ENCODE results near the gene SP4. TPM values are rescaled to one million over a fixed set of nuclear protein-coding genes. Genes with fewer than 3 reads are reported as not detected.

The SP4 gene
- total RNA-seq, 2 donors from 2014 or later, result 7.4 to 8.0 TPM

- DNase-seq (ENCODE audit: low spot score) (no peak), ATAC-seq (ENCODE audit: insufficient number of reproducible peaks, low FRiP score, low read depth) (no peak)
- Histone ChIP-seq H3K4me3 (no peak overlapping the region), H3K27ac (no peak overlapping the region), H3K27me3 (replicated peaks; ENCODE audit: insufficient read depth) (no peaks in the 10 kb centered on the region), H3K9me3 (no peaks in the 10 kb centered on the region), H3K36me3 (no peaks in the 10 kb centered on the region), H3K4me1 (ENCODE audit: control insufficient read depth in 1 of 2, low read depth in 2 of 2) (no peaks in the 10 kb centered on the region)
- TF ChIP-seq CTCF (IDR thresholded peaks at IDR 0.05), result no peak
Measured at GRCh38 chr7:21407796-21408480, 19.9 kb upstream of the SP4 start.

GRCh38 chr7:21408481-21408820, 19.4 kb upstream of the SP4 start:
- Histone ChIP-seq H3K4me1 (ENCODE audit: control insufficient read depth in 1 of 2, low read depth in 2 of 2) (no peaks in the 10 kb centered on the region), H3K4me3 (no peak overlapping the region), H3K27ac (no peak overlapping the region), H3K27me3 (replicated peaks; ENCODE audit: insufficient read depth) (no peaks in the 10 kb centered on the region), H3K36me3 (no peaks in the 10 kb centered on the region), H3K9me3 (no peaks in the 10 kb centered on the region)
- DNase-seq (ENCODE audit: low spot score), result no peak
- no peak for ATAC-seq (ENCODE audit: insufficient number of reproducible peaks, low FRiP score, low read depth)
- no peak for TF ChIP-seq CTCF (IDR thresholded peaks at IDR 0.05)

GRCh38 chr7:21412410-21412851, 15.5 kb upstream of the SP4 start:
- no peak overlapping the region for H3K27ac ChIP-seq
- no peaks in the 10 kb centered on the region for H3K36me3 ChIP-seq
- DNase-seq (ENCODE audit: low spot score) (no peak), ATAC-seq (ENCODE audit: insufficient number of reproducible peaks, low FRiP score, low read depth) (no peak)
- H3K9me3 ChIP-seq, result no peaks in the 10 kb centered on the region
- H3K4me3 ChIP-seq, result no peak overlapping the region
- H3K4me1 ChIP-seq (ENCODE audit: control insufficient read depth in 1 of 2, low read depth in 2 of 2), result no peaks in the 10 kb centered on the region
- TF ChIP-seq CTCF (IDR thresholded peaks at IDR 0.05), result no peak
- H3K27me3 ChIP-seq (replicated peaks; ENCODE audit: insufficient read depth), result no peaks in the 10 kb centered on the region

- DNase-seq (ENCODE audit: low spot score) (no peak), ATAC-seq (ENCODE audit: insufficient number of reproducible peaks, low FRiP score, low read depth) (no peak)
- H3K27ac ChIP-seq, result no peak overlapping the region
- no peaks in the 10 kb centered on the region for H3K27me3 ChIP-seq (replicated peaks; ENCODE audit: insufficient read depth)
- H3K36me3 ChIP-seq, result no peaks in the 10 kb centered on the region
- TF ChIP-seq CTCF (IDR thresholded peaks at IDR 0.05), result no peak
- H3K4me1 ChIP-seq (ENCODE audit: control insufficient read depth in 1 of 2, low read depth in 2 of 2), result no peaks in the 10 kb centered on the region
- no peaks in the 10 kb centered on the region for H3K9me3 ChIP-seq
- H3K4me3 ChIP-seq, result no peak overlapping the region
Measured at GRCh38 chr7:21412957-21413356, 14.9 kb upstream of the SP4 start.

- Histone ChIP-seq H3K36me3 (no peaks in the 10 kb centered on the region), H3K27ac (no peak overlapping the region), H3K4me3 (no peak overlapping the region), H3K27me3 (replicated peaks; ENCODE audit: insufficient read depth) (no peaks in the 10 kb centered on the region), H3K9me3 (no peaks in the 10 kb centered on the region), H3K4me1 (ENCODE audit: control insufficient read depth in 1 of 2, low read depth in 2 of 2) (no peaks in the 10 kb centered on the region)
- no peak for ATAC-seq (ENCODE audit: insufficient number of reproducible peaks, low FRiP score, low read depth)
- no peak for DNase-seq (ENCODE audit: low spot score)
- no peak for TF ChIP-seq CTCF (IDR thresholded peaks at IDR 0.05)
Measured at GRCh38 chr7:21413502-21413901, 14.4 kb upstream of the SP4 start.
